Keratinocyte (primary cell): Measurements from ENCODE around the gene MIER2.

ENCODE experiments used
- EZH2 ChIP-seq: IDR thresholded peaks from one replicate; pipeline ENCODE4 v1.6.1; 2012; ENCODE audit warnings: inconsistent platforms, mild to moderate bottlenecking, low read length, moderate library complexity
- TF ChIP-seq, protein P1 (sequence below), 3 experiments: IDR thresholded peaks in 1 of 3; conservative IDR thresholded peaks in 1 of 3; optimal IDR thresholded peaks in 1 of 3; 2 replicates in 2 of 3; 3 replicates in 1 of 3; pipeline versions ENCODE3 to v1.5.1; 2011; ENCODE audit warnings: low read length in 3 of 3, mild to moderate bottlenecking in 3 of 3, moderate library complexity in 2 of 3, control low read depth in 1 of 3, inconsistent platforms in 1 of 3; ENCODE audit not compliant: insufficient read depth in 2 of 3; ENCODE audit errors: extremely low read depth in 1 of 3

DNA sequence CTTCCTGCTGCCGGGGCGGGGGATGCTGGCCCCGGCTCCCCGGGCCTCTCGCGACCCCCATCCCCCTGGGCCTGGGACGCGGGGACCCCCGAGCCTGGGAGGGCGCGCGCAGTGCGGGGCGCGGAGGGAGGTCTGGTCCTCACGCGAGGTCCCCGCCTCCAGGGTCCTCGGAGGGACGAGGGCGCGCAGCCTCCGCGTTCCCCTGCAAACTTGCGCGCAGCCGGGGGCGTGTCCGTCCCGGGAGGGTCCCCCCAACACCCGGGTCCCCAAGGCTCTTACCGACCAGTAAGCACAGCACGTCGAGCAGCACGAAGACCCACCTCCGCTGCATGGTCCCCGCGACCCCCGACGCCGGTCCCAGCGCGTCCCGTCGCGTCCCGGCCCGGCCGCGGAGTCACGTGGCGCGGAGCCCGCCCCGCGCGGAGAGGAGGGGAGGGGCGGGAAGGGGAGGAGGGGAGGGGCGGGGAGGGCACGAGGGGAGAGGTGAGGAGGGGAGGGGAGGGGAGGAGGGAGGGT lies 53.5 kb downstream of the MIER2 start, which contains the start of gene PLPP2:
- TF ChIP-seq, protein P1, sequence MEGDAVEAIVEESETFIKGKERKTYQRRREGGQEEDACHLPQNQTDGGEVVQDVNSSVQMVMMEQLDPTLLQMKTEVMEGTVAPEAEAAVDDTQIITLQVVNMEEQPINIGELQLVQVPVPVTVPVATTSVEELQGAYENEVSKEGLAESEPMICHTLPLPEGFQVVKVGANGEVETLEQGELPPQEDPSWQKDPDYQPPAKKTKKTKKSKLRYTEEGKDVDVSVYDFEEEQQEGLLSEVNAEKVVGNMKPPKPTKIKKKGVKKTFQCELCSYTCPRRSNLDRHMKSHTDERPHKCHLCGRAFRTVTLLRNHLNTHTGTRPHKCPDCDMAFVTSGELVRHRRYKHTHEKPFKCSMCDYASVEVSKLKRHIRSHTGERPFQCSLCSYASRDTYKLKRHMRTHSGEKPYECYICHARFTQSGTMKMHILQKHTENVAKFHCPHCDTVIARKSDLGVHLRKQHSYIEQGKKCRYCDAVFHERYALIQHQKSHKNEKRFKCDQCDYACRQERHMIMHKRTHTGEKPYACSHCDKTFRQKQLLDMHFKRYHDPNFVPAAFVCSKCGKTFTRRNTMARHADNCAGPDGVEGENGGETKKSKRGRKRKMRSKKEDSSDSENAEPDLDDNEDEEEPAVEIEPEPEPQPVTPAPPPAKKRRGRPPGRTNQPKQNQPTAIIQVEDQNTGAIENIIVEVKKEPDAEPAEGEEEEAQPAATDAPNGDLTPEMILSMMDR (optimal IDR thresholded peaks at IDR 0.05 in 1 of 3, IDR thresholded peaks at IDR 0.05 in 1 of 3, conservative IDR thresholded peaks at IDR 0.05 in 1 of 3; ENCODE audit: extremely low read depth in 1 of 3, insufficient read depth in 2 of 3, low read length in 3 of 3) = no peak
- TF ChIP-seq EZH2 = no peak
